Adrenal gland (tissue), 12 donors: ENCODE measurements around the gene RBM17. TPM values are rescaled to one million over a fixed set of nuclear protein-coding genes. Genes with fewer than 3 reads are reported as not detected.
"Not testable (repeated sequence)": the region's sequence is repeated elsewhere in the genome, so short reads cannot be mapped to it uniquely, and the experiment has no call there.

Source experiments
- DNase-seq, 7 donors: peaks; one replicate each; pipeline ENCODE4 v3.0.0-alpha.2; 2019 to 2020
- H3K27ac ChIP-seq, 5 donors: fragments of 200-600 bp; sonication (generic) in 4 of 5; 1 replicate in 3 of 5; 2 replicates in 2 of 5; pipeline versions ENCODE4 v1.5.1 to v1.8.0; 2016 to 2020; ENCODE audit warnings: mild to moderate bottlenecking in 1 of 5
- H3K27me3 ChIP-seq: fragments of 200-600 bp; 2 replicates; pipeline ENCODE4 v1.8.0; 2021
- H3K36me3 ChIP-seq, 2 donors: fragments of 200-600 bp; replicated peaks in 1 of 2; 1 replicate in 1 of 2; 2 replicates in 1 of 2; pipeline versions ENCODE4 v1.5.1 to v1.8.0; 2018 to 2022
- H3K4me1 ChIP-seq, 2 donors: fragments of 200-600 bp; replicated peaks in 1 of 2; 1 replicate in 1 of 2; 2 replicates in 1 of 2; pipeline versions ENCODE4 v1.5.1 to v1.8.0; 2018 to 2021
- H3K4me3 ChIP-seq, 4 donors: fragments of 200-600 bp; sonication (generic) in 3 of 4; one replicate each; pipeline ENCODE4 v1.5.1; 2016 to 2018
- H3K9me3 ChIP-seq, 3 donors: fragments of 200-600 bp; sonication (generic) in 1 of 3; replicated peaks in 1 of 3; 1 replicate in 2 of 3; 2 replicates in 1 of 3; pipeline versions ENCODE4 v1.5.1 to v1.8.0; 2016 to 2021
- POLR2A ChIP-seq, 2 donors: fragments of 450-650 bp; IDR thresholded peaks; one replicate each; pipeline ENCODE4 v1.6.1; 2017; ENCODE audit warnings: antibody characterized with exemption in 2 of 2, mild to moderate bottlenecking in 2 of 2, moderate library complexity in 1 of 2
- WGBS, 4 donors: extraction: QIAGEN DNeasy Blood & Tissue Kit in 2 of 4; methylation state at CpG; one replicate each; pipeline versions ENCODE4 v1.1.5 to v1.1.7; 2013 to 2017; 5-methylcytosine and 5-hydroxymethylcytosine counted together
- intact Hi-C, 2 donors: fragments of 100-400 bp; cut with DNase I; formaldehyde crosslinking; loops; one replicate each; pipeline versions ENCODE4 v1.14.1 to v1.15.0; 2022 to 2023
- polyA plus RNA-seq, 3 donors: library from polyadenylated mRNA; stranded (reverse); fragments of 200-250 nt in 2 of 3; fragments of 350-450 nt in 1 of 3; fragmentation: Illumina TruSeq in 1 of 3; extraction: RNeasy Lipid Tissue Mini Kit (QIAGEN cat#74804) in 1 of 3; gene quantifications; one replicate each; pipeline ENCODE4 v1.2.3, GENCODE V29; 2013 to 2014
- total RNA-seq, 9 donors: library from RNA; depleted of rRNA in 4 of 9; stranded (reverse); fragments of >200 nt in 4 of 9; fragments of 120-200 nt in 1 of 9; fragmentation: NEBNext Ultra II Directional in 1 of 9; extraction: Animal tissue kit (Norgen Biotek cat#: 25700) in 1 of 9; gene quantifications; one replicate each; pipeline versions ENCODE4 v1.1.0 to v1.2.4, GENCODE V29; 2013 to 2023
- TF ChIP-seq, protein P1 (sequence below), 6 experiments: fragments of 450-650 bp in 4 of 6; fragments of 200-600 bp in 2 of 6; sonication (generic) in 1 of 6; IDR thresholded peaks; 1 replicate in 5 of 6; 2 replicates in 1 of 6; pipeline versions ENCODE4 v1.5.1 to v1.8.0; 2016 to 2021; ENCODE audit warnings: antibody characterized with exemption in 6 of 6, mild to moderate bottlenecking in 2 of 6, moderate library complexity in 1 of 6
- donor health status: healthy with polysubstance abuse.
- donor health status: Bipolar disorder and iron deficiency.
- donor health status: DM: yes; HTN: yes; CAD: no.
- donor health status: DM: no; HTN: no; CAD: no.
- donor health status: DM: no; HTN: no; CAD: no.
- donor health status: DM: yes; HTN: yes; CAD: no.

Gene RBM17
- total and polyA plus RNA-seq, 12 donors: 31.9 to 123 (median 66.0) TPM

DNA sequence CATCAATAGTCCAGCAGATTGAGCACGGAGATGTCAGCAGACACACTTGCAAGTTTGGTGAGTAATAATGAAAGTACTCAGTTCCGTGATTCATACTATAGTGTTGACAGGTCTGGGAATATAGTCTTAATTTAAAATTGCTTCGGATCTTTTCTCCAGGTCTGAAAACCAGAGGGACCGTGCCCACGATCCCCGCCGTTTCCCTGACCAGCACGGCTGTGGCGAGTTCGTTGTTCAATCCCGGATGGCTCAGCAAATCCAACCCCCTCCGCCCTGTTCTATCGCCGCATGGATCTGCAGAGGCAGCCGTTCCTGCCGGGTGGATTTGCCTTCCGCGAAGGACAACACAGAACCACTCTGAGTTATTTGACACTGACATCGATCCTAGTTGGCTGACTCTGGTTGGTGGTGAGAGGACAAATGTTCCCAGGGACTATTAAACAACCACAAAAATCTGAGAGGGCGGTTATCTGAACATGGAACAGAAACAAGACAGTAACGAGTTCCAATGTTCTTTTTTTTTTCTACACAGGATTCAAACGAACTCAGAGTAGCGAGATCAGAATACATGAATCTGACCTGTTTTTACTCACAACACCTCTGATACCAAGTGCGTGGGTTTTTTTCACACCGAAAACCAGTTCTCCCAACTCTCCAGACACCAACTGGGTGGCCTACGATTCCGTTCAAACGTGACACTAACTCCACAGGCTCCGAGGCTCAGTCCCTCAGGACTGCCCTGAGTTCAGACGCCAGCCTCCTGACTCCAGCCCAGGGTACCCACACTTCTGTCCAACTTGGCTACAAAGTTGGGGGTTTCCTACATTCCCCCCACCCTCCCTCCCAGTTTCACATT, 52.7 kb downstream of the RBM17 start:
- peak overlapping the region in 1 of 4 donors; percentile 6 for H3K4me3 ChIP-seq
- H3K4me1 ChIP-seq: peaks cover 10 to 11% of the 10 kb centered on the region in 2 donors
- TF ChIP-seq POLR2A (IDR thresholded peaks at IDR 0.05): no peak
- TF ChIP-seq, protein P1, sequence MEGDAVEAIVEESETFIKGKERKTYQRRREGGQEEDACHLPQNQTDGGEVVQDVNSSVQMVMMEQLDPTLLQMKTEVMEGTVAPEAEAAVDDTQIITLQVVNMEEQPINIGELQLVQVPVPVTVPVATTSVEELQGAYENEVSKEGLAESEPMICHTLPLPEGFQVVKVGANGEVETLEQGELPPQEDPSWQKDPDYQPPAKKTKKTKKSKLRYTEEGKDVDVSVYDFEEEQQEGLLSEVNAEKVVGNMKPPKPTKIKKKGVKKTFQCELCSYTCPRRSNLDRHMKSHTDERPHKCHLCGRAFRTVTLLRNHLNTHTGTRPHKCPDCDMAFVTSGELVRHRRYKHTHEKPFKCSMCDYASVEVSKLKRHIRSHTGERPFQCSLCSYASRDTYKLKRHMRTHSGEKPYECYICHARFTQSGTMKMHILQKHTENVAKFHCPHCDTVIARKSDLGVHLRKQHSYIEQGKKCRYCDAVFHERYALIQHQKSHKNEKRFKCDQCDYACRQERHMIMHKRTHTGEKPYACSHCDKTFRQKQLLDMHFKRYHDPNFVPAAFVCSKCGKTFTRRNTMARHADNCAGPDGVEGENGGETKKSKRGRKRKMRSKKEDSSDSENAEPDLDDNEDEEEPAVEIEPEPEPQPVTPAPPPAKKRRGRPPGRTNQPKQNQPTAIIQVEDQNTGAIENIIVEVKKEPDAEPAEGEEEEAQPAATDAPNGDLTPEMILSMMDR (IDR thresholded peaks at IDR 0.05): no peak
- intact Hi-C loops: loop anchor here in 1 of 2 donors (10.0 kb wide), 1 partner anchor 47 kb away; no protein-coding TSS in a partner anchor
- no peaks in the 10 kb centered on the region for H3K9me3 ChIP-seq
- no peaks in the 10 kb centered on the region for H3K36me3 ChIP-seq
- no peaks in the 10 kb centered on the region for H3K27me3 ChIP-seq
- H3K27ac ChIP-seq: peak overlapping the region in 1 of 5 donors; percentile 46
- no peak for DNase-seq
- WGBS, 4 donors: 64 to 74% (median 72%) methylated on average over 30 of the region's 30 CpGs

DNA sequence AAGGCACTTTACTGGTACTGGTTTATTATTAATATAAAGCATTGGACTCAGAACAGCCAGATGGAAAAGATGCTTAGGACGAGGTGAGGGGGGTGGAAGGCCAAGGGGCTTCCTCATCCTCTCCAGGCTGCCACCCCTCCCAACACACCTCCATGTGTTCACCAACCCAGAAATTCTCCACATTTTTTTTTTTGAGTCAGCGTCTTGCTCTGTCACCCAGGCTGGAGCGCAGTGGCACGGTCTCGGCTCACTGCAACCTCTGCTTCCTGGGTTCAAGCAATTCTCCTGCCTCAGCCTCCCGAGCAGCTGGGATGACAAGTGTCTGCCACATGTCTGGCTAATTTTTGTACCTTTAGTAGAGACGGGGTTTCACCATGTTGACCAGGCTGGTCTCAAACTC, 53.4 kb downstream of the RBM17 start:
- not testable (repeated sequence) for H3K4me3 ChIP-seq, H3K27me3 ChIP-seq, DNase-seq, H3K27ac ChIP-seq, H3K9me3 ChIP-seq, H3K36me3 ChIP-seq
- peaks cover 11 to 12% of the 10 kb centered on the region in 2 donors for H3K4me1 ChIP-seq
- intact Hi-C loops: loop anchor here in 1 of 2 donors (10.0 kb wide), 1 partner anchor 47 kb away; no protein-coding TSS in a partner anchor
- WGBS, 4 donors: 85 to 94% (median 88%) methylated on average over 7 of the region's 7 CpGs

DNA sequence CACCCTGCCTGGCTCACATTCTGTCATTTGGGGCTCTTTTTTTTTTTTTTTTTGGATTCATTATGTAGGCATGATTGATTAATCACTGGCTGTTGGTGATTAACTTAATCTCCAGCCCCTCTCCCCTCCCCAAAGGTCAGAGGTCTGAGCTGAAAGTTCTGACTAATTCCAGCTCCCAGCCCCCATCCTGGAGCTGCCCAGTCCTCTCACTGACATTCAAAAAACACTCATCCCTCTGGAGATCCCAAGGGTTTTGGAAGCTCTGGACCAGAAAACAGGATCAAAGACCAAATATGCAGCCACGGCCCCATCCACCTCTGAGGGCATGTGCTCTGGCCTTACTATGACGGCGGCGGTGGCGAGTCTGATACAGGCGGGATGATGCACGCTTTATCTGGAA, 53.8 kb downstream of the RBM17 start:
- Histone ChIP-seq H3K9me3 (no peaks in the 10 kb centered on the region), H3K36me3 (no peaks in the 10 kb centered on the region), H3K27ac (no peak overlapping the region), H3K4me3 (no peak overlapping the region), H3K27me3 (no peaks in the 10 kb centered on the region), H3K4me1 (peaks cover 11 to 12% of the 10 kb centered on the region in 2 donors)
- TF ChIP-seq POLR2A (IDR thresholded peaks at IDR 0.05): no peak
- TF ChIP-seq, protein P1 (IDR thresholded peaks at IDR 0.05): no peak
- 65 to 78% (median 72%) methylated on average over 7 of the region's 7 CpGs for WGBS, 4 donors
- intact Hi-C loops: loop anchor here in 1 of 2 donors (10.0 kb wide), 1 partner anchor 48 kb away; no protein-coding TSS in a partner anchor
- no peak for DNase-seq

DNA sequence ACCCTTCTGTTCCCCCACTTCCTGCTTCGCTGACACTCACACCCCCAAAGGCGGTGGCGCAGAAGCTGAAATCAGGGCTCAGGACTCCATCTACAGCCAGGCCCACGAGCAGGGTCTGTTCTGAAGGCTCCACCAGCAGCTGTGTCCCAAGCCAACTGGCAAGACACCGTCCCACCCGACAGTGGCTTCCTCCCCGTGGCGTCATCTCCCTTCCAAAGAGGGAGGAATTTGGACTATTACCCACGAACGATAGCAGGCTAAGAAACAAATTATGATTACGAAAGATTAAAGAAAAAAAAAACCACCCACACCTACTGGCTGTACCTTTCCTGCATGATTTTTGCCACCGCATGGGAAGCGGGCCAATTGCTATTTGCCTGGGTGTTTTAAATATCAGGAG, 54.3 kb downstream of the RBM17 start:
- Histone ChIP-seq H3K9me3 (no peaks in the 10 kb centered on the region), H3K27ac (no peak overlapping the region), H3K36me3 (no peaks in the 10 kb centered on the region), H3K4me1 (peaks cover 11 to 12% of the 10 kb centered on the region in 2 donors), H3K4me3 (no peak overlapping the region), H3K27me3 (no peaks in the 10 kb centered on the region)
- DNase-seq: no peak
- WGBS, 4 donors: 83 to 92% (median 87%) methylated on average over 11 to 13 of the region's 13 CpGs
- no peak for TF ChIP-seq POLR2A (IDR thresholded peaks at IDR 0.05)
- TF ChIP-seq, protein P1 (IDR thresholded peaks at IDR 0.05): no peak
- intact Hi-C loops: loop anchor here in 1 of 2 donors (10.0 kb wide), 1 partner anchor 48 kb away; no protein-coding TSS in a partner anchor
